ENCODE measurements around the gene AMBN. TPM values are rescaled to one million over a fixed set of nuclear protein-coding genes. Genes with fewer than 3 reads are reported as not detected.

Gene AMBN
- total and polyA plus RNA-seq, 10 donors = not detected

DNA sequence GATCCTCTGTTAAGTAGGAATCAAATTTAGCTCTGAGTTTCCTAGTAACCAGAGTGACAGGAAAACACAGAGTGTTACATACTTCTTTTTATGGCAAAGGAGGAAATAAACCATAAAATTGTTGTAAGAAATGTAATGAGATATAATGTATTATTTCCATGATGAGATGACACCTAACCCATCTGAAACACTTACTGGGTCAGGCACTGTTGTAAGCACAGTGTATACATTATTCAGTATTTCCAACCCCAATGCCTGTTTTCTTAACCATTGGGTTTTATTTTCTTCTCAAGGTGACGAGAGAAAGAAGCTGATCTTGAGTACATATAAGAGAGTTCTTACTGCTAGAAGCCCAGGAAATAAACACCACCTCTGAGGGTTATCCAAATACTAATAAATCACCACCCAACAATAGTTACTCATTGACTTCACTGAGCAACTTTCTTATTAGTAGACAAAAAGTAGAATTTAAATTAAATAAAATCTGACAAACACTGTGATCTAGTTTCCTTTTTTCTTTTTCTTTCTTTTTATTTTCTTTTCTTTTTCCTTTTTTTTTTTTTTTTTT is 32.3 kb downstream of the AMBN start:
- DNase-seq = no peak
- Histone ChIP-seq H3K4me1 (no peaks in the 10 kb centered on the region), H3K4me3 (no peak overlapping the region), H3K27me3 (replicated peaks in 1 of 7) (no peaks in the 10 kb centered on the region), H3K27ac (no peak overlapping the region), H3K36me3 (no peaks in the 10 kb centered on the region), H3K9me3 (peaks cover 0 to 1% (median 0%) of the 10 kb centered on the region in 8 donors)
- intact Hi-C loops (cut with DNase I; ENCODE audit: low total_unique reads) = no loop called here
- 64 to 78% (median 74%) methylated on average over 1 of the region's 1 CpG for WGBS, 5 donors
- TF ChIP-seq POLR2AphosphoS5 (IDR thresholded peaks at IDR 0.05) (no peak), POLR2A (IDR thresholded peaks at IDR 0.05) (no peak)
- TF ChIP-seq, protein P1, sequence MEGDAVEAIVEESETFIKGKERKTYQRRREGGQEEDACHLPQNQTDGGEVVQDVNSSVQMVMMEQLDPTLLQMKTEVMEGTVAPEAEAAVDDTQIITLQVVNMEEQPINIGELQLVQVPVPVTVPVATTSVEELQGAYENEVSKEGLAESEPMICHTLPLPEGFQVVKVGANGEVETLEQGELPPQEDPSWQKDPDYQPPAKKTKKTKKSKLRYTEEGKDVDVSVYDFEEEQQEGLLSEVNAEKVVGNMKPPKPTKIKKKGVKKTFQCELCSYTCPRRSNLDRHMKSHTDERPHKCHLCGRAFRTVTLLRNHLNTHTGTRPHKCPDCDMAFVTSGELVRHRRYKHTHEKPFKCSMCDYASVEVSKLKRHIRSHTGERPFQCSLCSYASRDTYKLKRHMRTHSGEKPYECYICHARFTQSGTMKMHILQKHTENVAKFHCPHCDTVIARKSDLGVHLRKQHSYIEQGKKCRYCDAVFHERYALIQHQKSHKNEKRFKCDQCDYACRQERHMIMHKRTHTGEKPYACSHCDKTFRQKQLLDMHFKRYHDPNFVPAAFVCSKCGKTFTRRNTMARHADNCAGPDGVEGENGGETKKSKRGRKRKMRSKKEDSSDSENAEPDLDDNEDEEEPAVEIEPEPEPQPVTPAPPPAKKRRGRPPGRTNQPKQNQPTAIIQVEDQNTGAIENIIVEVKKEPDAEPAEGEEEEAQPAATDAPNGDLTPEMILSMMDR (IDR thresholded peaks at IDR 0.05 in 8 of 11, conservative IDR thresholded peaks at IDR 0.05 in 3 of 11) = no peak

DNA sequence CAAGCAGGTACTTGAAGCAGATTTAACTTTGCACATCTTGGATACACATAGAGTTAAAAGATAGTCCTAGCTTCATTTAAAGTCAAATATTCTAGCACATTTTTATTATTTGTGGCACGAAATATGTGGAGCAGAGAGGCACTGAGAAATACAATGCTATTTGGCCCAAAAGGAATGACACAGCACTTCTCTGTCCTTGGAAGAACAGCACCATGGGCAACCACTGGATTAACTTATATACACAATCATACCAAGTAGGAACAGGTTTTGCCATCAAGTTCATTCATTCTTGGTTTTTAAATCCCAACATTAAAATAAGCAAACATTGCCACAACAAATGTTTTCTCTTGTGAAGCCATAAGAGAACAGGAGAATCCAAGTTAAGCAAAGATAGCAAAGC is 35.6 kb downstream of the AMBN start:
- H3K36me3 ChIP-seq = no peaks in the 10 kb centered on the region
- H3K27ac ChIP-seq = no peak overlapping the region
- H3K9me3 ChIP-seq = no peaks in the 10 kb centered on the region
- TF ChIP-seq POLR2AphosphoS5 (IDR thresholded peaks at IDR 0.05) (no peak), POLR2A (IDR thresholded peaks at IDR 0.05) (no peak)
- TF ChIP-seq, protein P1 (IDR thresholded peaks at IDR 0.05 in 8 of 11, conservative IDR thresholded peaks at IDR 0.05 in 3 of 11) = no peak
- WGBS, 5 donors = 74 to 88% (median 83%) methylated on average over 1 of the region's 1 CpG
- no peak for DNase-seq
- no peak overlapping the region for H3K4me3 ChIP-seq
- no peaks in the 10 kb centered on the region for H3K4me1 ChIP-seq
- intact Hi-C loops (cut with DNase I; ENCODE audit: low total_unique reads) = no loop called here
- H3K27me3 ChIP-seq (replicated peaks in 1 of 7) = no peaks in the 10 kb centered on the region

DNA sequence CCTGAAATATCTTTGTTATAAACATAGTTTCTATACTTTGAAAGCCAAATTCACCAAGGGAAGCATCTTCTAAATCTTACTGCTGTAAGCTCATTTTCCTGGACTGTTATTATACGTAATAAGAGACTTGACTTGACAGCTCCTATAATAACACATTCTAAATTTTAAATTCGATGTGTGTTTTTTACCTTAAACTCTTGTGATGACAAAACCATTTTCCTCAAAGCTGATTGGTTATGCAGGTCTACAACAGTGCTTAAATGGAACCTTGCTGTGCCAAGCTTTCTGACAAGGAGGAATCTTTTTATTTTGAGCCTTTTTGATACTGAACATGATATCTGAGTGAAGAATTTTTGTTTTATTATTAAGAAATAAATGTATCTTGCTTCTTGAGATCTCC is 36.4 kb downstream of the AMBN start, which contains the start of gene ENAM:
ENAM (plus strand) TSS at position 301 of the 400 bp plus-strand sequence. CDS start 757 bp downstream, outside the sequence.
- Histone ChIP-seq H3K27me3 (replicated peaks in 1 of 7) (no peaks in the 10 kb centered on the region), H3K36me3 (no peaks in the 10 kb centered on the region), H3K4me3 (no peak within 1 kb of the TSS), H3K4me1 (no peaks in the 10 kb centered on the region), H3K9me3 (no peaks in the 10 kb centered on the region), H3K27ac (no peak within 1 kb of the TSS)
- intact Hi-C loops (cut with DNase I; ENCODE audit: low total_unique reads) = no loop called here
- TF ChIP-seq POLR2A (IDR thresholded peaks at IDR 0.05) = no peak
- TF ChIP-seq, protein P1 (IDR thresholded peaks at IDR 0.05 in 8 of 11, conservative IDR thresholded peaks at IDR 0.05 in 3 of 11) = no peak
- TF ChIP-seq POLR2AphosphoS5 (IDR thresholded peaks at IDR 0.05) = no peak
- WGBS, 5 donors = 88 to 94% (median 91%) methylated on average over 2 of the region's 2 CpGs
- DNase-seq = no peak

DNA sequence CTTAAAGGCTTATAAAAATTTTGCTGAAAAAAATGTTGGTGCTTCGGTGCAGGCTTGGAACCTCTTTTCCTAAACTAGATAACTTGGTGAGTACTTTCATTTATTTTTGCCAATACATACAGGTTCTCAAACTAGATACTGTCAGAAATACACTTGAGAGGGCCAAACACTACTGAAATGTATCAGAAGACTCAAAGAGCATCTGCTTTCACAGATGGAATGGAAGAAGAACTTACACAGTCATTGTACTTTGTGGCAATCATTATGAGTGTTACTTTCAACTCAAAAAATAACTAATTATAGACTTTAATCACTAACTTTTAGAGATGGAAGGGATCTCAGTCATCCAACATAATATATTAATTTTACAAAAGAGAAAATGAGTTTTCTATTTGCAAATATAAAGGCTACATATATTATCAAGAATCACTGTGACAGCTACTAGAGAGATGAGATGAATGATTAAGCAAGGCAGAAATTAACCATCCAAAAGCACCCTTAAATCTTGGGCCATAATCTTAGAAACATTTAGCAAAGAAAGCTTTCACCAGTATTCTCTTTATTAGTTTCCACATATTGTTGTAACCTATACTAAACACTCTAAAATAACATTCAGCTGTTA is 37.5 kb downstream of the AMBN start:
- H3K36me3 ChIP-seq = no peaks in the 10 kb centered on the region
- H3K4me1 ChIP-seq = no peaks in the 10 kb centered on the region
- no peaks in the 10 kb centered on the region for H3K27me3 ChIP-seq (replicated peaks in 1 of 7)
- no peak overlapping the region for H3K27ac ChIP-seq
- TF ChIP-seq POLR2AphosphoS5 (IDR thresholded peaks at IDR 0.05) (no peak), POLR2A (IDR thresholded peaks at IDR 0.05) (no peak)
- TF ChIP-seq, protein P1 (IDR thresholded peaks at IDR 0.05 in 8 of 11, conservative IDR thresholded peaks at IDR 0.05 in 3 of 11) = no peak
- intact Hi-C loops (cut with DNase I; ENCODE audit: low total_unique reads) = no loop called here
- WGBS, 5 donors = 78 to 87% (median 86%) methylated on average over 1 of the region's 1 CpG
- H3K9me3 ChIP-seq = no peaks in the 10 kb centered on the region
- DNase-seq = no peak
- H3K4me3 ChIP-seq = no peak overlapping the region
